Stimulated activated CD8-positive, alpha-beta memory T cell treated with anti-CD3 and anti-CD28 coated beads, Interleukin-15, amount 100 ng/mL, for 24 hours (primary cell): ENCODE data around the gene ZNF324B.
"Not testable (repeated sequence)": the region's sequence is repeated elsewhere in the genome, so short reads cannot be mapped to it uniquely, and the experiment has no call there.

Experiments used
- DNase-seq: peaks from one replicate; pipeline ENCODE4 v3.0.0-alpha.2; 2020; ENCODE audit warnings: low read depth

The ZNF324B gene

DNA sequence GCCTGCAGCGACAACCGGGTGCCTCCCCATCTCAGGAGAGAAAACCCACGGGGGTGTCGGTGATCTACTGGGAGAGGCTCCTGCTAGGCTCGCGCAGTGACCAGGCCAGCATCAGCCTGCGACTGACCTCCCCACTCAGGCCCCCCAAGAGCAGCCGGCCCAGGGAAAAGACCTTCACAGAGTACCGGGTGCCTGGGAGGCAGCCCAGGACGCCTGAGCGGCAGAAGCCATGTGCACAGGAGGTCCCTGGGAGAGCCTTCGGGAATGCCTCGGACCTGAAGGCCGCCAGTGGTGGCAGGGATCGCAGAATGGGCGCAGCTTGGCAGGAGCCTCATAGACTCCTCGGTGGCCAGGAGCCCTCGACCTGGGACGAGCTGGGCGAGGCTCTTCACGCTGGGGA, 3.9 kb downstream of the ZNF324B start:
- DNase-seq, result no peak

DNA sequence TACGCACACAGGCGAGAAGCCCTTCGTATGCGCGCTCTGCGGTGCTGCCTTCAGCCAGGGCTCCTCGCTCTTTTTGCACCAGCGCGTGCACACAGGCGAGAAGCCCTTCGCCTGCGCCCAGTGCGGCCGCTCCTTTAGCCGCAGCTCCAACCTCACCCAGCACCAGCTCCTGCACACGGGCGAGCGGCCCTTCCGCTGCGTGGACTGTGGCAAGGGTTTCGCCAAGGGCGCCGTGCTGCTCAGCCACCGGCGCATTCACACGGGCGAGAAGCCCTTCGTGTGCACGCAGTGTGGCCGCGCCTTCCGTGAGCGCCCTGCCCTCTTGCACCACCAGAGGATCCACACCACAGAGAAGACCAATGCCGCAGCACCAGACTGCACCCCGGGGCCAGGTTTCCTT, 4.7 kb downstream of the ZNF324B start:
- no peak for DNase-seq

GRCh38 chr19:58460039-58460438, 8.6 kb downstream of the ZNF324B start:
- DNase-seq, result no peak

DNA sequence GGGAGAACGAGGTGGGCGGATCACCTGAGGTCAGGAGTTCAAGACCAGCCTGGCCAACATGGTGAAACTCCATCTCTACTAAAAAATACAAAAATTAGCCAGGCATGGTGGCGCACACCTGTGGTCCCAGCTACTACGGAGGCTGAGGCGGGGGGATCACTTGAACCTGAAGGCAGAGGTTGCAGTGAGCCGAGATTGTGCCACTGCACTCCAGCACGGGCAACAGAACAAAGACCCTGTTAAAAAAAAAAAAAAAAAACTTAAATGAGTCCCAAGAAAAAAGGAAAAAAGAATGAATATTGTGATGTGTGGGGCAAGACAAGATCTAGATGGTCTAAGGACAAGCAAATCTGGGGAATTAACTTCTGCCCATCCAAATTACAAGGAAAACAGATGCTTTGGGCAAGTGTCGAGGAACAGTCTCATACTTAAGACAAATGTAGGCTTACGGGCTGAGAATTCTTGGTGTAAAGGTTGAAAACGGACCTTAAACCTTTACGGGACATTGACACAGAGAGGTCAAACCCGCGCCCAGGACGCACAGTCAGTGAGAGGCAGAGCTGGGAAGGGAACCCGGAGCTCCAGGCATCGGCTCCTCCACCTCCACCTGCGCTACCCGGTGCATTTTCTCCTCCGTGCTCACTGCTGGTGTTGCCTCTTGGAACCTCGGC, 14.8 kb downstream of the ZNF324B start:
- no peak for DNase-seq

GRCh38 chr19:58466760-58467589, 15.6 kb downstream of the ZNF324B start, which contains the start of gene ZNF324:
Gene ZNF324 (plus strand): TSS chr19:58467080. CDS start chr19:58469186, 2,106 bp downstream.
- peak; percentile 95 for DNase-seq

- no peak for DNase-seq
Observed at GRCh38 chr19:58468216-58468839, 16.9 kb downstream of the ZNF324B start.

- no peak for DNase-seq
Observed at GRCh38 chr19:58469241-58470013, 18.0 kb downstream of the ZNF324B start.

DNA sequence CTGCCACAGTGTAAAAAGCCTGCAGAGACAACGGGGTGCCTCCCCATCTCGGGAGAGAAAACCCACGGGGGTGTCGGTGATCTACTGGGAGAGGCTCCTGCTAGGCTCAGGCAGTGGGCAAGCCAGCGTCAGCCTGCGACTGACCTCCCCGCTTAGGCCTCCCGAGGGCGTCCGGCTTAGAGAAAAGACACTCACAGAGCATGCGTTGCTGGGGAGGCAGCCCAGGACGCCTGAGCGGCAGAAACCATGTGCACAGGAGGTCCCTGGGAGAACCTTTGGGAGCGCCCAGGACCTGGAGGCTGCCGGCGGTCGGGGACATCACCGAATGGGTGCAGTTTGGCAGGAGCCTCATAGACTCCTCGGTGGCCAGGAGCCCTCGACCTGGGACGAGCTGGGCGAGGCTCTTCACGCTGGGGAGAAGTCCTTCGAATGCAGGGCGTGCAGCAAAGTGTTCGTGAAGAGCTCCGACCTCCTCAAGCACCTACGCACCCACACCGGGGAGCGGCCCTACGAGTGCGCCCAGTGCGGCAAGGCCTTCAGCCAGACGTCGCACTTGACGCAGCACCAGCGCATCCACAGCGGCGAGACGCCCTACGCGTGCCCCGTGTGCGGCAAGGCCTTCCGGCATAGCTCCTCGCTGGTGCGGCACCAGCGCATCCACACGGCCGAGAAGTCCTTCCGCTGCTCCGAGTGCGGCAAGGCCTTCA, 19.6 kb downstream of the ZNF324B start:
- not testable (repeated sequence) for DNase-seq

- no peak for DNase-seq
Observed at GRCh38 chr19:58471736-58472135, 20.3 kb downstream of the ZNF324B start.

- DNase-seq, result no peak
Observed at GRCh38 chr19:58473775-58474174, 22.4 kb downstream of the ZNF324B start.

DNA sequence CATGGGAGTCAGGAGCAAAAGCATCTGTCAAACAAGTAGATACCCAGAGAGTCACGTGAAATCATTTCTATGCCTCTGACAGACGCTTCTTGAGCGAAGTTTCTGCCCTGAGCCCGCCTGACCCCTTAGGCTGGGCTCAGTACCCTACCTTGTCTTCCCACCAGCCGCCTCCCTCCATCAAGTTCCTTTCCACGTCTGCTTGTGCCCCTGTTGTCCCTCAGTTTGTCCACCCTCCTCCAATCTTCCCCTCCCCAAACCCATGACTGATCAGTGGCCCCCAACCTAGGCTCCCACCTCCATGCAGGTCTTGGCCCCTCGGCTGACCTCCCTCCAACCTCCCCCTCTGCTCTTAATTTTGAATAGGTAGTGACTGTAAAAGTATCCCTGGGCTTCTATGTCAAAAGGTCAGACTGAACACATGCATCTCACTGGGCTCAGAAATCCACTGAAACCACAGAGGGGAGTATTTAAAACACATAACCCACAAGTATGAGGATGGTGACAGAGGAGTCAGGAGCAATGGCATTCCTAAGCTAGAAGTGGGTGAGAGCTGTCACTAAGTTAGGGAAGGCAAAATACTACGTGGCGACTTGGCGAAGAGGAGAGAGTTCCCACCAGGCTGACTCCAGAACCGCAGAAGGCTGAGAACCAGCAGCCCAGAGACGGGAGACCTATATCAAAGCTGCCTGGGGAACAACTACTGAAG, 23.0 kb downstream of the ZNF324B start:
- no peak for DNase-seq

GRCh38 chr19:58474997-58475713, 23.7 kb downstream of the ZNF324B start:
- DNase-seq, result no peak

DNA sequence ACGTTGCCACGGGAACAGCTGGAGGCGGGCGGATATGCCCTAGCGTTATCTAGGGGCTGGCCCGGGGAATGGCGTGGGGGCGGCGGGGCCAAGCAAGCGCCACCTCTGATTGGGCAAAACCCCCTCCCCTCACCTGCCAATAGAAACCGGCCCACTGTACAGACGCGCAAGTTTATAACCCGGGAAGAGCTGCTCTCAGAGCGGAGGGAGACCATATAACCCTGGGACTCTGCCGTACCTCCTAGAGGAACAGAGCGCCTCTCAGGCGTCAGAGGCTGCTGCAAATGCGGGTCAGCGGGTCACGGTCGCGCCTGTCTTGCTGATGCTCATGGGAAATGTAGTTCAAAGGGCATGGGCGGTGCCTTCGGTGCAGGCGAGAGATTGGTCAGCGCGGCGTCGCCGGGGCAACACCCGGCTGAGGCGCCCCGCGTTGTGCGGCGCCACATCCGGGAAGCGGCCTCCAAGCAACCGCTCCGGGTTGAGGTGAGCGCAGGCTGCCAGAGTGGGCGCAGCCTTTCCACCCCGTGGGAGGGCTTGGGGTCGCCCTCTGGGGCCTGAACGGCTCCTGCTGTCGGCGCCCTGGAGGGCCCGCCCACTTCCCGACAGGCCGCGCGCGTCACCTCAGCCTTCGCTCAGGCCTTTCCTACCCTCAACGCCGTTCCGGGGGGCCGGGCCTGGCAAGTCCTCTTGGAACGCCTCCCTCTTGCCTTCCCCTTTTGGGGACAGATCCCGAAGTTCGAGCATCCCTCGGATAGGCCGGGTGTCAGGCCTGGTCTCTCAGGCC, 24.5 kb downstream of the ZNF324B start, which contains the start of gene ZNF446:
TSS of gene ZNF446 (plus strand) at position 639 of the 784 bp plus-strand sequence. CDS start 867 bp downstream, outside the sequence.
- DNase-seq, result peak; percentile 79

DNA sequence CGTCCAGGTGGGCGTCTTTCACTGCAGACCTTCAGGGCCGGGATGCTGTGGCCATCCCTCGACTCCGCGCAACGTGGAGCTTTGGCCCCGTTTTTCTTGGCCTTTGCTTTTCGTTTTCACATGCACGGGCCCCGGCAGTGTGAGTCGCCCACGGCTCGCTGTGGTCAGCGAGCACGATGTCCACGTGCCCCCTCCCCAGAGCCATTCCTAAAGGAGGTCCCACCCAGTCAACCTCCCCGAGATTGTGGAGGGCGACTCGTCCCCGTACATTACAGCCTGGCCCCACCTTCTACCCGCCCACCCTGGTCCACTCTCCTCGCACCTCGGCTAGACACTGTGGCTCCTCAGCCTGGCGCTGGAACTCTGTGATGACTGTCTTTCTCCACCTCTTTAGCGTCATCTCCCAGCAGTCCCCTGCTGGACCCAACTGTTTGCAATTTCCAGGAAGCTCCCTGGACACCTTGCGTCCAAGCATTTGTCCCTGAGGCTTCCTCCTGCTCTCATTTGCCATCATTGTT, 25.1 kb downstream of the ZNF324B start:
- DNase-seq, result no peak

DNA sequence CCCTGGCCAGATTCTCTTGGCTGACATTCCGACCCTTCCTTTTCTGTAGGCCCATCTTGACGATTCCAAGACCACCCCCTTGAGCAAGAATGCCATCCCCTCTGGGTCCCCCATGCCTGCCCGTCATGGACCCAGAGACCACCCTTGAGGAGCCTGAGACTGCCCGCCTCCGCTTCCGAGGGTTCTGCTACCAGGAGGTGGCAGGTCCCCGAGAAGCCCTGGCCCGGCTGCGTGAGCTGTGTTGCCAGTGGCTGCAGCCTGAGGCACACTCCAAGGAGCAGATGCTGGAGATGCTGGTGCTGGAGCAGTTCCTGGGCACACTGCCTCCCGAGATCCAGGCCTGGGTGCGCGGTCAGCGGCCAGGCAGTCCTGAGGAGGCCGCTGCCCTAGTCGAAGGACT, 25.7 kb downstream of the ZNF324B start:
- DNase-seq, result no peak

- DNase-seq, result no peak
Observed at GRCh38 chr19:58477871-58478270, 26.4 kb downstream of the ZNF324B start.

GRCh38 chr19:58479303-58479702, 27.9 kb downstream of the ZNF324B start:
- DNase-seq, result no peak

DNA sequence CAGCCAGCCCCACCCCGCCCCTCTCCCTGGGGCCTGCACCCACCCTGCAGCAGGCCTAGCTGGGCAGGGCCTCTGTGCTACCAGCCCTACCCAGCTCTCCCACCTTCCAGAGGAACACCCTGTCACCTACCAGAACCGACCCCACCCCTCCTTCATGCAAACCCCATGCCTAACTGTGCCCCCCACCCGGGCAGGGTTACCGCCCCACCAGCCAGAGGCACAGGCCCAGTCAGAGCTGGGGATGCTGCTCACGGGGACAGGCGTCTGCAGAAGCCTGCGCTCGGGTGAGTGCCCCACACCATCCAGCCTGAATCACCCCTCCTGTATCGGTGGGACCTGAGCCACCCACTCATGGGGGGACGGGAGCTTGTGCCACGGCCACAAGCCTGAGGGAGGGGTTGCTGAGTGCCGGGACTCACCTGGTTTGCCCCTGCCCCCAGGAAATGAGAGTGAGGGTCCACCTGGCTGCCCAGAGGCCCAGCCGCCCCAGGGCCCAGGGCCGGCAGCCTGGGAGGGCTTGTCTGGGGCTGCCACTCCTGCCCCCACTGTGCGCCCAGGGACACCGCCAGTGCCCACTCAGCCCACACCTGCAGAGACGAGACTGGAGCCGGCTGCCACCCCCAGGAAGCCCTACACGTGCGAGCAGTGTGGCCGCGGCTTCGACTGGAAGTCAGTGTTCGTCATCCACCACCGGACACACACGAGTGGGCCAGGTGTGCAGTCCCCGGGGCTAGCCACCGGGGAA, 28.5 kb downstream of the ZNF324B start:
- DNase-seq, result no peak
